ENCODE results near the gene RWDD3.

The RWDD3 gene

DNA sequence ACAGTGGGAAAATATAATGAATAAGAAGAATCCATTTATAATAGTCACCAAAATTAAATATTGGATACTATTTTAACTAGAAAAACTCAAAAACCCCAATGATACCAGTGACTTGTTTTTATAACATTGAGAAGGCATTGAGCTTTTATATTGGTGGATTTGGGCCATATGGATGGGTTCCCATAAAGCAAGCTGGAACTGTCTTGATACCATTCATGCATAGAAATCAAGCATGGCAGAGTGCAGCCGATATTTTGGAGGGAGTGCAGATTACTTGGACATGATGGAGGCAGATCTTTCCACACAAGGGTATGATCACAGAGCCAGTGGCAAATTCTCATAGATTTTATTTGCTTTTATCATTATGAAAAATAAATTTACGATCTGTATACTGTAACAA is 3.8 kb upstream of the RWDD3 start:
- no peak for DNase-seq (ENCODE audit: low spot score)

DNA sequence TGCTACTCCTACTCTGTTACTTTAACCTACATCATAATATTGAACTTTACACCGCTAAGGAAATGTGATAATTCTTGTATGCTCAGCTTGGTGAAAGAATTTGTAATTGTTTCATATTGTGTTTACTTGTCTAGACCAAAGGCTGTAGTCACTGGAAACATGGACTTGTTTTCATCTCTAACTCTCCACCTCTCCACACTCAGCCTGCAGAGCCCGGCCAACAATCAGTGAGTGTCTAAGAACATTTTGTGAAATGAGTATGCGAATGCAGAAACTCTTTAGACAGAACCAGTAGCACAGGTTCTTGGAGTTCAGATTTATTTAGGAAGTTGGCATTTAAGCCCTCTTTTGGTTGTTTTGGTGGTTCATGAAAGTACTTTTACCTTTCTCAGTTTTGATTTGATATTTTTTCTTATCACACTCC is 3.2 kb upstream of the RWDD3 start:
- DNase-seq (ENCODE audit: low spot score) = no peak

DNA sequence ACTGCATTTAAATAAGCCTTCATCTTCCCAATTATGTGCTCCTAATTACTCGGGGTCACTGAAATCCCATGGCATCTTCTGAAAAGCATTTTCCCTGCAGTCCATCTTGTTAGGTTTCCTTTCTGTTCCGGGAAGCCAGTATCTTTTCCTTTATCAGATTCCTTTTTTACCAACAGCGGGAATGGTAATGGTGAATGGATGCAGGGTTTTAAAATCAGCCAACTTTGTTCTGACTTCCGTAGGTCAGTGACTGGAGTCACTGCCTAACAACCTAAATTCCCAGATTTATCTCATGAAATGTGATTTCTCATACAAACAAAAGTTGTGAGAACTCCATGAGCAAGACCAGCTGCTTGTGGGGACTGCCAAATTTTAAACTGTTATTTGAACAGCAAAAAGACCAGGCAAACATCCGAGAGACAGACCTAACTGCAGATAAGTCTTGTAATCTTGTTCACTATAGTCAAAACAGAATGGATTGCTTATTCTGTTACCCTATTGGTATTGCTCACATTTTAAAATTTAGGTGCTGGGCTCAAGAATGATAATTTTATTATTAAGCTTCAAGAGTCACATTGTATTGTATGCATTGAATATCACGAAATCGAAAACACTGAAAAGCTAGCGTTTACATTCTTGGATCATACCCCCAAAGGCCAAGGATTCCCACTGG is 1.2 kb upstream of the RWDD3 start:
- peak; percentile 28 for DNase-seq (ENCODE audit: low spot score)

DNA sequence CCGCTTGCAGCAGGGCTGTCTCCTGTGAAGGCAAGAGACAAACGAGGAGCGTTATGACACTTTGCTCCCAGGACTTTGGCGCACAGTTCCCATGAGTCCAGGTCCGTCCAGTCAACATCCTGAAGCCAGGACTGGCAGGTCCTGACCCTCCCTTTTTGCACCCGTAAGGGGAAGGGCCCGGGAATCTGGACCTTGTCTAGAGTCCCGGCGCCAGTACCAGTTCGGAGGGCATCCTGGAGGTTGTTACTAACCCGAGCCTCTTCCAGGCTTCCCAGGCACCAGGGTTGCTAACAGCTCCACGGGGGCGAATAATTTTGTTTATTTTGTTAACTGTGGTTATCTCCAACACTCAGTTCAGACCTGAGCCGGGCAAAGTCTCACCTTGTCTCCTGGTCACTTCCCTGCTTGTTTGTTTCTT is 682 bp upstream of the RWDD3 start:
- DNase-seq (ENCODE audit: low spot score) = no peak

DNA sequence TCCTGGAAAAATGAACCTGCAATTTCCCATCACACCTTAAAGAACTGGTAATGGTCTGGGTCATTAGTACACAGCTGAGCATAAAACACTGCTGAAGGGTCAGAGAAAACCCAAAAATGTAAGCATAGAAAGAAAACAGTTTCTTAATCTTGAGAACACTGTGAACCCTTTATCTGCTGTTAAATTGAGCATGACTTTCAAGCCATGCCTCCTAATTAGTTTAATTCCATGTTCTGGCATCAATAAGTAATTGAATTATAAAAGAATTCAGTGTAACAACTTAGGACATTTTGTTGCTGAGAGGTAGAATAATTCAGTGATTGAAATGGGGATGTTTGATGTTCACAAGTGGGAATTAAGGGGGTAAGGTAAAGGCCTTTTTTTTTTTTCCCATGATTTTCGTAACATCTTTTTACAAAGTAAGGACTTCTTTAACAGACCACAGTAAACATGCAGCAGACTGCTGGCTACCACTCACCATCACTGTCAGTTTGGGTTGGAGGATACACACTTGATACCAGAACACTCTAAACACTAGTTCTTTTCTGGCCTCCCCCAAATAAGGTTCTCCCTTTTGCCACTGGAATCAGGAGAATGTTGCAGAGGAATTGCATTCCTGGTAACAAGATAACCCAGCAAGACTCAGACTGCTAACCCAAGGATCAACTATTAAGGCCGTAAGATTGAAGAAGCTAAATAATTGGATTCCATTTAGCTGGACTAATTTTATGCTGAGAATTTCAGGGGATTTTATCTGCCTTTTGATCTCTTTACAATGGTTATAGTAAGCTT is 3.0 kb downstream of the RWDD3 start:
- DNase-seq (ENCODE audit: low spot score) = no peak

DNA sequence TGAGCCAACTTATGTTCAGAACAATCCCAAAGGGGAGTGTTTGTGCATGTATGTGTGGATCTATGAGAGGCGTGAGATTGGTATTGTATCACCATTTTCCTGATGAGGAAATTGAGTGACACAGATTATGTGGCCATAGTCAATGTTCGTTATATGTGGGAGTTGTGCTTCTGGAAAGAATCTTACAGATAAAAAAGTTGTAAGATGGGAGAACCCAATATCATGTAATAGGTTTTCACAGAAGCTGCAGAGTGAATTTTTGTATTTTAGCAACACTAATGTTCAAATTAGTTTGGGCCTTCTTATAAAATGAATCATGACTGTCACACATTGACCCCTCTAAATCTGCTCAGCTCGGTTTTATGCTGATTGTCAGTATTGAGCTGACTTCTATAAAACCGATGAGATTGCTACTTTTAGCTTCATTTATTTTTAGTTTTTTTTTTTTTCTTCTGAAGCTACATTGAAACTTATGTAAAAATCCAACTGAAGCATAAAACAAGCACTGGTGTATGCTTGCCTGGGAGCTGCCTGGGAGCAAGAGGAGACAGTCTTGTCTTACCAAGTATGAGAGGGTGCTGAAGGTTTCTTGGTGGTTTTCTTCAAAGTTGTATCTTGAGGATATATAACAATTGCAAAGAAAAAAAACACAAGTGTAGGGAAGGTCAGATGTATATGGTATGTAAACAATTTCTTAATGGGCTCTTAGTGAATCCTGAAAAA is 4.1 kb downstream of the RWDD3 start:
- no peak for DNase-seq (ENCODE audit: low spot score)

DNA sequence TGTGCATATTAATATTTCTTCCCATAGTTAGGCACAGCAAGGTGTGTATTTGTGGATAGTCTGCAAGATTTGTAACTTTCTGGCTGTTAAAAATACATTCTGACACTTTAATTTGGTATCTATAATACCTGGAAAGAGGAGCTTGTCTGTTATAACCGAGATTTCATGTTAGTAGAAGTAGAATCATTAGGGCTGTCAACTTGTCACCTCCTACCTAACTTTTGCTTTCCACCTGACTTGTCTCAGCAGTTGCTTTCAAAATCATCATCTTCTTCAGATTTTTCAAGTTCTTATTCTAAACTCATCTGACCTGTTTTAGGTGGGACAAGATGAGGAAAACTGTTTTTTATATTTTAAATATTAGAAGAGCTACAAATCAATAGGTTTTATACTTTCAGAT is 11.0 kb downstream of the RWDD3 start:
- no peak for DNase-seq (ENCODE audit: low spot score)

- DNase-seq (ENCODE audit: low spot score) = no peak
Measured at GRCh38 chr1:95246511-95246910, 12.5 kb downstream of the RWDD3 start.

DNA sequence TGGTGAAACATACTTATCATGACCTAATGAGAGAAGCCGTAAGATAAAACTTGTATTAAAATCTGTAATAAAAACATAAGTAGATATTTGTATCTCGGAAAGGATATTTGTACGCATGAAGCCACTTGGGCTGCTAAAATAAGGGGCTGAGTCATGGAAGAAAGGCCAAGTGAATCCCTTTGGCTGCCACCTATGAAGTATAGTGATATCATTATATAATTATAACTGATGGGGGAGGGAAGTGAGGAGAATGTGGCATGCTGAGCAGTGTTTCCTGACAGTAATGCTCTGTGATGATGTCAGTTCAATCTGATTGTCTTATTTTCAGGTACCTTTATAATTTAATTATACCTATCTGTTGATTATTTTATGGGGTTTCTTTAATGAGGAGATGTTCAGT is 13.6 kb downstream of the RWDD3 start:
- DNase-seq (ENCODE audit: low spot score) = no peak

GRCh38 chr1:95249916-95250315 is 15.9 kb downstream of the RWDD3 start:
- no peak for DNase-seq (ENCODE audit: low spot score)

- no peak for DNase-seq (ENCODE audit: low spot score)
Measured at GRCh38 chr1:95252422-95252821, 18.4 kb downstream of the RWDD3 start.

DNA sequence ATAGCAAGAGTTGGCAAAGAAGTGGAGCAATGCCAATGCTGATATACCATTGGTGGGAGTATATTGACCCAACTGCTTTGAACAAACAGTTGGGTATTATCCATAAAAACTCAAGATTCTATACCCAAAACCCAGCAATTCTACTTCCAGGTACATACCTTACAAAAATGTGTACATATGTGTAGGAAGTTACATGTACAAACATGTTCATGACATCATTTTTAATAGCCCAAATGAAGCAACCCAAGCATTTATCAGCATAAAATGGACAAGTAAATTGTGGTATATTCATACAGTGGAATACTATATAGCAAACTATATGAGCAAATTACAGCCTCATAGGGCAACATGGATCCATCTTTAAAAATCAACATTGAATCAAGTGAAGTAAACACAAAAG is 20.9 kb downstream of the RWDD3 start:
- DNase-seq (ENCODE audit: low spot score) = no peak

DNA sequence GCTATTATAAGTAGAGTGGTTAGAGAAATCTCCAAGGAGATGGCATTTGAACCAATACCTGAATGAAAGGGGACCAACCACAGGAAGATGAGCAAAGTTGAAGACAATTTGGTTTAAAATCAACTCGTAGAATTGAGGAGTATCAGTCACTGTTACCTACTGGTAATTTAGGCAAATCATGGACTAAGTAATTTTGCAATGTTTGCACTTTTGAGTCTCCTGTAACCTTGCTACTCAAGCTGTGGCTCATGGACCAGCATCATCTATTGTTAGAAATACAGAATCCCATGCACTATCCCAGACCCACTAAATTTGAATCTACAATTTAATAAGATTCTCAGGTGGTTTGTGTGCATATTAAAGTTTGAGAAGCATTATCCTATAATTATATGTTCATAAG is 21.8 kb downstream of the RWDD3 start:
- no peak for DNase-seq (ENCODE audit: low spot score)

DNA sequence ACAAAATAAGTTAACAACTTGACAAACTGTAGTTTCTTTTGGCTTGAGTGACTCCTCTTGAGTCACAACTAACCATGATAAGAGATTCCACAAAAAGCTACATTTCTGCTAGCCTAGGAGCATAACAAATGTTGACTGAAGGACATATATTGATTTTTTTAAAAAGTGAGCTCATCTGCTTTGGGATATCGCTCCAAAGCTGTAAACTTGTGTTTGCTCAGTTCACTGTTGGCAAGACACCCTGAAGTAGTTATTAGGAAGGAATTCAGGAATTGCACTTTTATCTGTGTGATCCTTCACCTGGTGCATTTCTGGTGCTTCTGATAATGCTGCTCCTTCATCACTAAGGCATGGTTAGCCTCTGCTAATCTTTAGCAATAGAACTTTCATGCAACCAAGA is 23.7 kb downstream of the RWDD3 start:
- DNase-seq (ENCODE audit: low spot score) = no peak

DNA sequence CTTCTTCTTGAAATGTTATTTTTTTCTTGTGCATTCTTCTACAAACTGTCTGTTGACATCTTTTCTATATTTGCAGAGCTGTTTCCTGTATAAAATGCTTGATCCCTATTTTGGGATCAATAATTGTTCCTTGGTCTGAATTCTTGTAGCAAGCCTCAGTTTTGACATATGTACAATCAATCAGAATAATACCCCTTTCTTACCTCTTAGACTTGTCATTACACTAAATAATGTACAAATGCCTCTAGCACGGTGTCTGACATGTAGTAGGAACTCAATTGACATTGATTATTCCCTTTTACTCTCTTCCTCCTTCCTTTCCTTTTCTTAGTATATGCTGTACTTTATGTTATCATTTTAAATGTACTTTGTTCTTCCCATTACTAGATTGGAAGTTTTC is 25.2 kb downstream of the RWDD3 start:
- no peak for DNase-seq (ENCODE audit: low spot score)

- DNase-seq (ENCODE audit: low spot score) = no peak
Measured at GRCh38 chr1:95262913-95263312, 28.9 kb downstream of the RWDD3 start.

DNA sequence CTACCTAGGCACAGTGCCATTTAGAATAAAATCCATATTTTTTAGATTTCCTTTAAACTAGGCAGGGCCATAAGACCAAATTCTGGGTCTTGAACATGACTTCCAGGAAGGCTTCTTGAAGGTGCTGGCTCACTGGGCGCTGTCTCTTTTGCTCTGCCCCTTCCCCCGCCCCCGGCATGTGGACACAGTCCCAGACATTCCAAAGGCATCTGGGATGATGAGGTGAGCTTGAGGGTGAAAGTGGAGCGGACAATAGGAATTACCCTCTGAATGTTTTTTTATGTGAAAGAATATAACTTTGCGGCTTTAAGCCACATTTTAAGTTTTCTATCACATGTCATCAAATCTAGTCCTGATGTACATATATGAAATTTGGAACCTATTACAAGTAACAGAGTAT is 29.4 kb downstream of the RWDD3 start:
- no peak for DNase-seq (ENCODE audit: low spot score)

- DNase-seq (ENCODE audit: low spot score) = no peak
Measured at GRCh38 chr1:95265106-95265505, 31.1 kb downstream of the RWDD3 start.

DNA sequence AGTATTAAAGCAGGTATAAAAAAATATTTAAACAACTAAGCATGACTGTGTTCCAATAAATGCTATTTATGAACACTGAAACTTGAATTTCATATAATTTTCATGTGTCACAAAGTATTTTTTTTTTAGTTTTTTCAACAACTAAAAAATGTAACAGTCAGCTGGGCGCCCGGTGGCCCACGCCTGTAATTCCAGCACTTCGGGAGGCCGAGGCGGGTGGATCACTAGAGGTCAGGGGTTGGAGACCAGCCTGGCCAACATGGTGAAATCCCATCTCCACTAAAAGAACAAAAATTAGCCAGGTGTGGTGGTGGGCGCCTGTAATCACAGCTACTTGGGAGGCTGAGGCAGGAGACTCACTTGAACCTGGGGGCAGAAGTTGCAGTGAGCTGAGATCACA is 42.4 kb downstream of the RWDD3 start:
- DNase-seq (ENCODE audit: low spot score) = no peak

DNA sequence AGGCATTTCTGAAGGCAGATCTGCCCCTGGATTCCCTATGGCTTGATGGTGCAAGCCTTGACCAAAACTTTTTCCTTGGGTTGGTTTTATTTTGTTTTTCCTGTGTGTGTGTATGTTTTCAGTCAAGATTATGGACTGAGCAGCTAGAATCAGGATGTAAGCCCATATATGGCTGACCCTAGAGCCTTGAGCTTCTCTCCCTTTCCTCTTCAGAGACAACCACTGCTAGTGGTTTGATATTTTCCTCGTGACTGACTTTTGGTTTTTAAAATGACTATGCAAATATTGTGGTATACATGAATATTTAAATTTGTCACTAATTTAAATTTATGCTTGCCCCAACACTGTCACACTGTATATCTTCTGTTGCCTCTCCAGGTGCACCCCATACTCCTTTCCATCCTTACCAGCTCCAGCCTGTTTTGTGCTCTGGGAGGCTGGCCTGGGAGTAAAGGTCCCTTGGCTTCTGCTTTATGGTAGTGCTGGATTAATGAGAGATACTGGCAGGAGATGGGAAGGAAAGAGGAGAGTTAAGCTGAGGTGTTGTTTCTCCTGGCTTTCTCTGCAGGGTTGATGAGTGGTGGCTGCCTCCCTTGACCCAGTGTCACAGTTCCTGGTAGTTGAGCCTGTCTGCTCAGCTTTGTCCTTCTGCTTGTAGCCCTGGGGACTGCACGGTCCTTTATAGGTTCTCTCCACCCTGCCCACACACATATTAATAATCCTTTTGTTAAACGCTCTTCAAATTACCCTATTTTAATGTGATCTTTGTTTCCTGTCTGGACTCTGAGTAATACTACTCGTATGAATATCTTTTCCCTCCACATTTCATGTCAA is 44.4 kb downstream of the RWDD3 start:
- no peak for DNase-seq (ENCODE audit: low spot score)

DNA sequence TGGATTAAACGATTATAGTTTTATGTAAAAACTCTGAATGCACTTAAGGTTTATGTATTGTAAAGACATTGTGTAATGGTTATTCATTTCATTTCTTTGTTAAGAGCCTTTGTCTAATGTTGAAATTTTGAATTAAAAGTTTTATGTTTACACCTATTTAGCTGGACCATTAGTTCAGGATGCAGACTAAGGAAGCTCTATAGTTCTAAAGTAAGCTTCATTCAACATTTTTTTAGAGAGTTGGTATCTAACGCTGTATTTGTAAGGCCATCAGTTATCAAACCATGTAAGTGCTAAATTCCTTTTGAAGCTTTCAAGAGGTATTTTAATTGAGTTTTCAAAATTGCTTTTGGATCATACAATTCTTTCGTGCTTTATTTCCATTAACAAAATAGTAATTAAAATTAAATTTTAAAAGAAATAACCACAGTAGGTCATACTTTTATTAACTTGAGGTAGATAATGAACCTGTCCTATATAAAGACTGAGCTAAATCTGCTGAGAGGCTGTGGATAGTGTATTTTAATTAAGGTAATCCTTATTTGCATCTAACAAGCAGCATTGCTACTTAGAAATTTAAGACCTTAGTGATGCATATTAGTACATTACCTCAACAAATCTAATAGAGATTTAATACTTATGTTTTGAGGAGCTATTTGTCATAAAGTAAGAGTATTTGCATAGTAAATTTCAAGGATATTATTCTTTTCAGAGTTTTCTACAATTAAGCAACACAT is 47.9 kb downstream of the RWDD3 start:
- no peak for DNase-seq (ENCODE audit: low spot score)

DNA sequence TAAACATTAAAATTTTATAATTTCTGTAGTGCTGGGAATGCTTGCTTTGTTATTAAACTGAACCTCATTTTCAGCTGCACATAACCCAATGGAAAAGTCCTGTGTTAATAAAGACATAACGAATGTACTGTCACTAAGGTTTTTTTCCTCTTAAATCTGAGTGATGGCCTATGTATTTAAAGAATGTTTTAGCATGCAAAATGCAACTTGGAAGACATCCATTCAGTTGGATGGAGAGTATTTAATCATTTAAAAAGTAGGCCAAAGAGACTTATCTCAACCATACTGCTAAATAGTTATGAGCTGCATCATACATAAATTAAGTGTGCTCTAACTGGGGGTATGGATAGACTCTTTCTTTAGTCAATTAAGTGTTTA is 48.5 kb downstream of the RWDD3 start:
- DNase-seq (ENCODE audit: low spot score) = no peak
